H9 (cell line): Measurements from ENCODE around the gene PLEKHA1. TPM values are rescaled to one million over a fixed set of nuclear protein-coding genes. Genes with fewer than 3 reads are reported as not detected.

Experiments
- DNase-seq: peaks from one replicate; pipeline ENCODE4 v3.0.0-alpha.2; 2017
- H2AFZ ChIP-seq: one replicate; pipeline ENCODE4 v1.6.1; 2013; ENCODE audit warnings: mild to moderate bottlenecking, low read length, control low read depth, moderate library complexity
- H2AK5ac ChIP-seq: 2 replicates; pipeline ENCODE4 v1.6.1; 2013; ENCODE audit warnings: low read length, control low read depth, mixed read lengths; ENCODE audit not compliant: insufficient read length
- H2BK120ac ChIP-seq: one replicate; pipeline ENCODE4 v1.6.1; 2013; ENCODE audit warnings: low read depth, mild to moderate bottlenecking, low read length, control low read depth, inconsistent platforms; ENCODE audit not compliant: poor library complexity, severe bottlenecking
- H2BK12ac ChIP-seq: 2 replicates; pipeline ENCODE4 v1.6.1; 2013; ENCODE audit warnings: low read length, control low read depth, mixed read lengths, low read depth; ENCODE audit not compliant: insufficient read length
- H2BK15ac ChIP-seq: 2 replicates; pipeline ENCODE4 v1.6.1; 2013; ENCODE audit warnings: low read depth, low read length, control low read depth
- H2BK20ac ChIP-seq: one replicate; pipeline ENCODE4 v1.6.1; 2013; ENCODE audit warnings: low read depth, mild to moderate bottlenecking, low read length, control low read depth, inconsistent platforms; ENCODE audit not compliant: poor library complexity, severe bottlenecking
- H2BK5ac ChIP-seq: 2 replicates; pipeline ENCODE4 v1.6.1; 2013; ENCODE audit warnings: low read length, control low read depth, mixed read lengths; ENCODE audit not compliant: insufficient read length
- H3K14ac ChIP-seq: 2 replicates; pipeline ENCODE4 v1.6.1; 2013; ENCODE audit warnings: low read length, control low read depth; ENCODE audit not compliant: insufficient read depth
- H3K18ac ChIP-seq: 2 replicates; pipeline ENCODE4 v1.6.1; 2013; ENCODE audit warnings: low read depth, mild to moderate bottlenecking, mixed read lengths, low read length, control low read depth; ENCODE audit not compliant: insufficient read length
- H3K23ac ChIP-seq: 2 replicates; pipeline ENCODE4 v1.6.1; 2013; ENCODE audit warnings: low read length, control low read depth, mixed read lengths, low read depth; ENCODE audit not compliant: insufficient read length
- H3K23me2 ChIP-seq: 2 replicates; pipeline ENCODE4 v1.6.1; 2013; ENCODE audit warnings: low read depth, mild to moderate bottlenecking, mixed read lengths, low read length, control low read depth; ENCODE audit not compliant: insufficient read length, poor library complexity, severe bottlenecking
- H3K27ac ChIP-seq: 2 replicates; pipeline ENCODE4 v1.5.1; 2013; ENCODE audit warnings: low read length, control low read depth, mixed read lengths, low read depth; ENCODE audit not compliant: insufficient read length
- H3K27me3 ChIP-seq: 2 replicates; pipeline ENCODE4 v1.6.1; 2013; ENCODE audit warnings: low read length, control low read depth, inconsistent platforms; ENCODE audit not compliant: insufficient read depth
- H3K4ac ChIP-seq: 2 replicates; pipeline ENCODE4 v1.6.1; 2013; ENCODE audit warnings: low read depth, mild to moderate bottlenecking, control low read depth, inconsistent platforms, low read length, moderate library complexity
- H3K4me1 ChIP-seq: 2 replicates; pipeline ENCODE4 v1.6.1; 2013; ENCODE audit warnings: low read length, control low read depth, inconsistent platforms; ENCODE audit not compliant: insufficient read depth
- H3K4me2 ChIP-seq: 2 replicates; pipeline ENCODE4 v1.6.1; 2013; ENCODE audit warnings: low read length, control low read depth, mixed read lengths; ENCODE audit not compliant: insufficient read length, insufficient read depth
- H3K56ac ChIP-seq: 2 replicates; pipeline ENCODE4 v1.6.1; 2013; ENCODE audit warnings: low read depth, mild to moderate bottlenecking, mixed read lengths, low read length, control low read depth; ENCODE audit not compliant: insufficient read length
- H3K79me1 ChIP-seq: 2 replicates; pipeline ENCODE4 v1.6.1; 2013; ENCODE audit warnings: low read depth, mild to moderate bottlenecking, moderate library complexity, low read length, control low read depth, inconsistent platforms; ENCODE audit not compliant: insufficient read depth, poor library complexity, severe bottlenecking
- H3K79me2 ChIP-seq: 2 replicates; pipeline ENCODE4 v1.6.1; 2013; ENCODE audit warnings: low read length, control low read depth, inconsistent platforms; ENCODE audit not compliant: insufficient read depth
- H3K9ac ChIP-seq: 2 replicates; pipeline ENCODE4 v1.6.1; 2013; ENCODE audit warnings: low read length, control low read depth, mixed read lengths; ENCODE audit not compliant: insufficient read length; ENCODE audit errors: extremely low read depth
- H3K9me3 ChIP-seq: one replicate; pipeline ENCODE4 v1.6.1; 2013; ENCODE audit warnings: low read depth, low read length, inconsistent platforms; ENCODE audit not compliant: control insufficient read depth
- H3T11ph ChIP-seq: one replicate; pipeline ENCODE4 v1.6.1; 2013; ENCODE audit warnings: mild to moderate bottlenecking, low read length, control low read depth, inconsistent platforms
- H4K20me1 ChIP-seq: one replicate; pipeline ENCODE4 v1.6.1; 2013; ENCODE audit not compliant: control insufficient read depth, insufficient read length, insufficient read depth
- H4K5ac ChIP-seq: 2 replicates; pipeline ENCODE4 v1.6.1; 2013; ENCODE audit warnings: low read depth, mild to moderate bottlenecking, mixed read lengths, low read length, control low read depth; ENCODE audit not compliant: insufficient read length
- H4K8ac ChIP-seq: replicated peaks from 2 replicates; pipeline ENCODE4 v1.6.1; 2013; ENCODE audit warnings: low read length, control low read depth, mixed read lengths, low read depth; ENCODE audit not compliant: insufficient read length
- H4K91ac ChIP-seq: 2 replicates; pipeline ENCODE4 v1.6.1; 2013; ENCODE audit warnings: low read depth, mild to moderate bottlenecking, moderate library complexity, mixed read lengths, low read length, control low read depth; ENCODE audit not compliant: insufficient read length
- H3K27ac Mint-ChIP-seq, 3 experiments: 2 replicates in 2 of 3; 3 replicates in 1 of 3; pipeline ENCODE4 v1.8.0; 2020 to 2021; ENCODE audit warnings: mixed read lengths in 3 of 3, mild to moderate bottlenecking in 1 of 3, moderate library complexity in 1 of 3
- H3K27me3 Mint-ChIP-seq: 2 replicates; pipeline ENCODE4 v1.8.0; 2021; ENCODE audit warnings: low read depth, mild to moderate bottlenecking, moderate library complexity, mixed read lengths
- H3K36me3 Mint-ChIP-seq, 3 experiments: 2 replicates in 2 of 3; 3 replicates in 1 of 3; pipeline ENCODE4 v1.8.0; 2020 to 2021; ENCODE audit warnings: low read depth in 3 of 3, mixed read lengths in 3 of 3; ENCODE audit not compliant: insufficient read depth in 1 of 3
- H3K4me1 Mint-ChIP-seq, 2 experiments: 2 replicates each; pipeline ENCODE4 v1.8.0; 2020; ENCODE audit warnings: mixed read lengths in 2 of 2
- H3K4me3 Mint-ChIP-seq, 2 experiments: 2 replicates in 1 of 2; 3 replicates in 1 of 2; pipeline ENCODE4 v1.8.0; 2020 to 2021; ENCODE audit warnings: mild to moderate bottlenecking in 2 of 2, mixed read lengths in 2 of 2, moderate library complexity in 1 of 2
- H3K9me3 Mint-ChIP-seq, 2 experiments: 2 replicates in 1 of 2; 3 replicates in 1 of 2; pipeline ENCODE4 v1.8.0; 2020; ENCODE audit warnings: mild to moderate bottlenecking in 2 of 2, mixed read lengths in 2 of 2, moderate library complexity in 1 of 2
- CTCF ChIP-seq: fragments of 200-600 bp; sonication (generic); conservative IDR thresholded peaks from 3 replicates; pipeline ENCODE4 v1.8.0; 2021; ENCODE audit warnings: antibody characterized with exemption, mild to moderate bottlenecking
- WGBS: extraction: QIAGEN DNeasy Blood & Tissue Kit; methylation state at CpG from one replicate; pipeline ENCODE4 v1.1.7; 2013; ENCODE audit warnings: missing lambda C conversion rate, low lambda C conversion rate, mixed read lengths; ENCODE audit not compliant: insufficient read length; ENCODE audit errors: extremely low coverage; 5-methylcytosine and 5-hydroxymethylcytosine counted together
- total RNA-seq: library from RNA; stranded (reverse); gene quantifications from 2 replicates; pipeline ENCODE4 v1.2.1, GENCODE V29; 2021

PLEKHA1 gene
- total RNA-seq, 1 experiment from 2014 or later = 32.7 TPM

- TF ChIP-seq CTCF = no peak
- Mint-ChIP-seq H3K4me3 (no peak overlapping the region), H3K36me3 (no peaks in the 10 kb centered on the region), H3K4me1 (peaks cover 17 to 26% of the 10 kb centered on the region in 2 experiments), H3K27ac (no peak overlapping the region), H3K9me3 (no peaks in the 10 kb centered on the region; a peak in 2 of 5 replicates), H3K27me3 (peaks cover 42% of the 10 kb centered on the region)
- Histone ChIP-seq H3K4me2 (no peak overlapping the region), H3K27me3 (peaks cover 19% of the 10 kb centered on the region), H3K4me1 (no peaks in the 10 kb centered on the region), H4K5ac (no peak overlapping the region), H2AK5ac (no peak overlapping the region), H3K79me2 (no peaks in the 10 kb centered on the region), H2BK15ac (no peak overlapping the region), H3K9me3 (no peaks in the 10 kb centered on the region), H3K27ac (no peak overlapping the region), H2BK5ac (no peak overlapping the region), H2AFZ (no peak overlapping the region), H2BK120ac (no peak overlapping the region), H3K56ac (no peak overlapping the region), H3K18ac (no peak overlapping the region), H3K4ac (no peak overlapping the region), H3K23ac (no peak overlapping the region), H4K20me1 (no peaks in the 10 kb centered on the region), H3K14ac (no peak overlapping the region), H4K8ac (no peak overlapping the region), H3T11ph (no peak overlapping the region), H3K23me2 (peaks cover 17% of the 10 kb centered on the region), H2BK20ac (no peak overlapping the region), H4K91ac (no peak overlapping the region), H3K9ac (no peak overlapping the region), H2BK12ac (no peak overlapping the region), H3K79me1 (no peaks in the 10 kb centered on the region)
- no peak for DNase-seq
- no CpG with 5 or more reads among the region's 5 CpGs for whole genome bisulfite sequencing
These were observed 83.4 kb downstream of the PLEKHA1 start for GRCh38 chr10:122457934-122458333.
